ENCODE results near the gene SPEM1. TPM values are rescaled to one million over a fixed set of nuclear protein-coding genes. Genes with fewer than 3 reads are reported as not detected.

Gene SPEM1
- total RNA-seq, 4 donors from 2014 or later = not detected

- no peaks in the 10 kb centered on the region for H3K27me3 ChIP-seq
- no peak overlapping the region for H3K27ac ChIP-seq
- intact Hi-C loops (cut with DNase I) = loop anchor here (5.0 kb wide), 1 partner anchor 35 kb away; the partner anchor contains the start of gene ZBTB4
- no peak overlapping the region for H3K4me3 ChIP-seq (replicated peaks in 1 of 3)
- H3K9me3 ChIP-seq = no peaks in the 10 kb centered on the region
- peaks cover 22 to 52% of the 10 kb centered on the region in 2 donors for H3K4me1 ChIP-seq
- 97 to 100% methylated on average over 2 of the region's 2 CpGs for WGBS, 2 donors
- no peak for DNase-seq
- TF ChIP-seq POLR2A (IDR thresholded peaks at IDR 0.05) (no peak), CTCF (IDR thresholded peaks at IDR 0.05) (no peak)
- no peaks in the 10 kb centered on the region for H3K36me3 ChIP-seq
Observed at GRCh38 chr17:7442142-7442541, 22.0 kb downstream of the SPEM1 start.

- H3K4me3 ChIP-seq (replicated peaks in 1 of 3) = no peak overlapping the region
- no peaks in the 10 kb centered on the region for H3K27me3 ChIP-seq
- WGBS, 2 donors = 79 to 80% methylated on average over 7 of the region's 7 CpGs
- H3K9me3 ChIP-seq = no peaks in the 10 kb centered on the region
- peaks cover 11 to 36% of the 10 kb centered on the region in 2 donors for H3K4me1 ChIP-seq
- no peak overlapping the region for H3K27ac ChIP-seq
- TF ChIP-seq POLR2A (IDR thresholded peaks at IDR 0.05) (no peak), CTCF (IDR thresholded peaks at IDR 0.05) (no peak)
- no peaks in the 10 kb centered on the region for H3K36me3 ChIP-seq
- DNase-seq = peak in 1 of 2 donors; percentile 17
- intact Hi-C loops (cut with DNase I) = loop anchor here (5.0 kb wide), 1 partner anchor 34 kb away; the partner anchor contains the start of gene ZBTB4
Observed at GRCh38 chr17:7443499-7444485, 23.7 kb downstream of the SPEM1 start.

GRCh38 chr17:7444682-7445618, 24.8 kb downstream of the SPEM1 start, which contains the start of gene CHRNB1:
Gene CHRNB1 (plus strand): TSS chr17:7445061. CDS start chr17:7445128, 67 bp downstream.
- peak in 1 of 2 donors; percentile 56 for TF ChIP-seq POLR2A (IDR thresholded peaks at IDR 0.05)
- TF ChIP-seq CTCF (IDR thresholded peaks at IDR 0.05) = peak in 3 of 6 experiments; percentile 8 to 20 (median 20)
- Histone ChIP-seq H3K4me3 (replicated peaks in 1 of 3) (peak within 1 kb of the TSS; percentile 9 to 45 (median 30)), H3K27ac (peak within 1 kb of the TSS in 2 of 3 donors; percentile 66 to 87), H3K36me3 (no peaks in the 10 kb centered on the region), H3K27me3 (no peaks in the 10 kb centered on the region), H3K9me3 (no peaks in the 10 kb centered on the region), H3K4me1 (peaks cover 4 to 24% of the 10 kb centered on the region in 2 donors)
- peak; percentile 90 to 92 for DNase-seq
- intact Hi-C loops (cut with DNase I) = loop anchor here (5.0 kb wide), 1 partner anchor 32 kb away; the partner anchor contains the start of gene ZBTB4
- 5% methylated on average over 20 to 43 of the region's 51 CpGs for WGBS, 2 donors

- no peak for TF ChIP-seq POLR2A (IDR thresholded peaks at IDR 0.05)
- TF ChIP-seq CTCF (IDR thresholded peaks at IDR 0.05) = no peak
- Histone ChIP-seq H3K27ac (peak overlapping the region in 2 of 3 donors; percentile 58 to 66), H3K4me1 (peaks cover 4 to 18% of the 10 kb centered on the region in 2 donors), H3K9me3 (no peaks in the 10 kb centered on the region), H3K36me3 (no peaks in the 10 kb centered on the region), H3K4me3 (replicated peaks in 1 of 3) (peak overlapping the region; percentile 9 to 45 (median 30)), H3K27me3 (no peaks in the 10 kb centered on the region)
- intact Hi-C loops (cut with DNase I) = no loop called here
- WGBS, 2 donors = 2 to 3% methylated on average over 16 of the region's 16 CpGs
- peak; percentile 68 to 78 for DNase-seq
Observed at GRCh38 chr17:7445619-7445968, 25.5 kb downstream of the SPEM1 start.

All from thyroid gland (tissue), 4 donors.